GM21515 (cell line): ENCODE data around the gene DPYSL3.

Experiments
- ATAC-seq: cut with Tn5 transposase; IDR thresholded peaks from one replicate; pipeline ENCODE4 v1.9.1; 2021; ENCODE audit not compliant: unreplicated experiment

The DPYSL3 gene

GRCh38 chr5:147441191-147441695 is 68.6 kb downstream of the DPYSL3 start:
- ATAC-seq, result no peak

GRCh38 chr5:147439254-147439653 is 70.6 kb downstream of the DPYSL3 start:
- no peak for ATAC-seq

- no peak for ATAC-seq
Measured at GRCh38 chr5:147437161-147437596, 72.7 kb downstream of the DPYSL3 start.

- ATAC-seq, result no peak
Measured at GRCh38 chr5:147436596-147436995, 73.3 kb downstream of the DPYSL3 start.

- no peak for ATAC-seq
Measured at GRCh38 chr5:147434049-147434448, 75.8 kb downstream of the DPYSL3 start.

- no peak for ATAC-seq
Measured at GRCh38 chr5:147432323-147432722, 77.5 kb downstream of the DPYSL3 start.

- ATAC-seq, result no peak
Measured at GRCh38 chr5:147431586-147431985, 78.3 kb downstream of the DPYSL3 start.

GRCh38 chr5:147430628-147431027 is 79.2 kb downstream of the DPYSL3 start:
- no peak for ATAC-seq

- no peak for ATAC-seq
Measured at GRCh38 chr5:147427521-147428401, 82.1 kb downstream of the DPYSL3 start.

GRCh38 chr5:147426640-147427327 is 83.1 kb downstream of the DPYSL3 start:
- no peak for ATAC-seq

- ATAC-seq, result no peak
Measured at GRCh38 chr5:147418613-147419012, 91.3 kb downstream of the DPYSL3 start.

GRCh38 chr5:147417135-147417813 is 92.6 kb downstream of the DPYSL3 start:
- no peak for ATAC-seq

- no peak for ATAC-seq
Measured at GRCh38 chr5:147415651-147416050, 94.2 kb downstream of the DPYSL3 start.

GRCh38 chr5:147413266-147413665 is 96.6 kb downstream of the DPYSL3 start:
- no peak for ATAC-seq

- no peak for ATAC-seq
Measured at GRCh38 chr5:147412561-147412960, 97.3 kb downstream of the DPYSL3 start.

GRCh38 chr5:147411359-147412319 is 98.2 kb downstream of the DPYSL3 start:
- ATAC-seq, result no peak

- no peak for ATAC-seq
Measured at GRCh38 chr5:147410496-147411358, 99.1 kb downstream of the DPYSL3 start.

- no peak for ATAC-seq
Measured at GRCh38 chr5:147408980-147409379, 100.9 kb downstream of the DPYSL3 start.

GRCh38 chr5:147407094-147407681 is 102.7 kb downstream of the DPYSL3 start:
- ATAC-seq, result no peak
